HG03280 (cell line): ENCODE measurements around the gene PGP.

Experiments
- ATAC-seq: cut with Tn5 transposase; IDR thresholded peaks from one replicate; pipeline ENCODE4 v1.9.1; 2021; ENCODE audit warnings: mild to moderate bottlenecking, moderate library complexity; ENCODE audit not compliant: unreplicated experiment

Gene PGP

DNA sequence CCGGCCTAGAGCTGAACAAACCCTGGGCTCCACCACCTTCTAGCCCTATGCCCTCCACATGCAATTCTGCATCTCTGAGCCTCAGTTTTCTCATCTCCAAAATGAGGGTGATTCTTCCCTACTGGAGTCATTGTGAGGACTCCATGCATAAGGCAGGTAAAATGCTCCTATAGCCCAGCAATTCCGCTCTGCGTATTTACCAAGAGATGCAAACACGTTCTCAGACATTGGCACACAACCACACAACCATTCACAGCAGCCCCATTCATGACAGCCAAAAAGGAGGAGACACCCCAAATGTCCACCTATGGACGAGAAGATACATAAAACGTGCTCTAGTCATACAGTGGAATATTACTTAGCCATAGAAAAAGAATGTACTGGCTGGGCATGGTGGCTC, 14.3 kb downstream of the PGP start:
- ATAC-seq = no peak

GRCh38 chr16:2199621-2200139, 15.0 kb downstream of the PGP start:
- no peak for ATAC-seq

GRCh38 chr16:2199095-2199494, 15.5 kb downstream of the PGP start:
- no peak for ATAC-seq

DNA sequence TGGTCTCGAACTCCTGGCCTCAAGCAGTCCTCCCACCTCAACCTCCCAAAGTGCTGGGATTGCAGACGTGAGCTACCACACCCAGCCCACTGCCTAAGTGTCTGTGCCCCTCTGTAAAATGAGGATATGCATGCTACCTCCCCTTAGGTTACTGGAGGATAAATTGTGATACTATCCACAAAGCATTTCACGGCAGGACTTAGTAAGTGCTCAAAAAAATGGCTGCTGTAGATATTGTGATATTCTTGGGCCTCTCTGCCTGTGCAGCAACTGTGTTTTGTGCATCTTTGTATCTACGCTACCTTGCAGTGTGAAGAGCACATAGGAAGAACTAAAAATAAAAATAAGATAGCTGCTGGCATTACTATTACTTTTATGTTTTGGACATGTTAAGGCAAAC, 16.4 kb downstream of the PGP start:
- no peak for ATAC-seq

- no peak for ATAC-seq
Observed at GRCh38 chr16:2197765-2198164, 16.9 kb downstream of the PGP start.

DNA sequence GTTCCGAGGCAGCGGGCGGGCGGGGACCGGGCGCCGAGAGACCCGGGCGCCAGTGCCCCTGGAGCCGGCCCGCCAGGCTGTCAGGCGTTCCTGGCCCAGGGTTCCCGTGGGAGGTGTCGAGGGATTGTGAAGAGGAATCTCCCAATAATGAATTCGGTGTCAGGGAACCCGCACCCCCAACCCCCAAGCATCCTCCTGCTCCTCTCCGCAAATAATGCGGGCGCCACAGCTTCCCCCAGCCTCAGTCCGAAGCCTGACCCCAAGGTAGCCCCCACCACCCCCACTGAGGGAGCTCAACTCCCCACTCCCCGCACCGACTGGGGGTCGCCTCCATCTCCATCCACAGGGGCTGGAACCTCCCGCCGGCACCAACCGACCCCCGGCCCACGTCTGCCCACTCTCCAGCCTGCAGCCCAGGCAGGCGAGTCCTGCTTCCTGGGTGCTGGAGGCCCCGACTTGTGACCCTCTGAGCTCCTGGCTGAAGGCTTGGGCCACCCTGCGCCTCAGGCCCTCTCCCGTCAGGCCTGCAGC, 17.6 kb downstream of the PGP start:
- ATAC-seq = no peak

- no peak for ATAC-seq
Observed at GRCh38 chr16:2196162-2196980, 18.3 kb downstream of the PGP start, which contains the start of gene CASKIN1. Gene CASKIN1, minus strand, starts transcription at chr16:2196605. Its CDS starts 173 bp downstream, at chr16:2196432.

- no peak for ATAC-seq
Observed at GRCh38 chr16:2195322-2196161, 19.1 kb downstream of the PGP start.

DNA sequence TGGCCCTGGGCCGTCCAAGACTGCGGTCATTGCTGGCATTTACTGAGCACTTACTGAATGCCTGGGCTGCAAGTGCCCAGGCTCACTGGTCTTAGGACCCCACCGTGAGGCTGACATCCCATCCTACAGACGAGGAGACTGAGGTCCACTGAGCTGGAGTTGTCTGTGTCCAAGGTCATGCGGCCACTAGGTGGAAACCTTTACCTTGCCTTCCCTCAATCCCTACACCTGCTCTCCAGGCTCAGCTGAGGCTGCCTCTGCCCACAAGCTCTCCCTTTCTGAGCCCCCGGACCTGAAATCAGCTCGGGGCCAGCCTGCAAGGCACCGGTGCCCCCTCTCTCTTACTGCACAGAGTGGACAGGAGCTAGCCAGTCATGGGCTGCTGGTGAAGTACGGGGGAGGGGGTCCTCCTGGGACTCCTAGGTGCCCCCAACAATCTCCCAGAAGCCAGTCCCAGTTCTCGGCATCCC, 19.8 kb downstream of the PGP start:
- no peak for ATAC-seq

DNA sequence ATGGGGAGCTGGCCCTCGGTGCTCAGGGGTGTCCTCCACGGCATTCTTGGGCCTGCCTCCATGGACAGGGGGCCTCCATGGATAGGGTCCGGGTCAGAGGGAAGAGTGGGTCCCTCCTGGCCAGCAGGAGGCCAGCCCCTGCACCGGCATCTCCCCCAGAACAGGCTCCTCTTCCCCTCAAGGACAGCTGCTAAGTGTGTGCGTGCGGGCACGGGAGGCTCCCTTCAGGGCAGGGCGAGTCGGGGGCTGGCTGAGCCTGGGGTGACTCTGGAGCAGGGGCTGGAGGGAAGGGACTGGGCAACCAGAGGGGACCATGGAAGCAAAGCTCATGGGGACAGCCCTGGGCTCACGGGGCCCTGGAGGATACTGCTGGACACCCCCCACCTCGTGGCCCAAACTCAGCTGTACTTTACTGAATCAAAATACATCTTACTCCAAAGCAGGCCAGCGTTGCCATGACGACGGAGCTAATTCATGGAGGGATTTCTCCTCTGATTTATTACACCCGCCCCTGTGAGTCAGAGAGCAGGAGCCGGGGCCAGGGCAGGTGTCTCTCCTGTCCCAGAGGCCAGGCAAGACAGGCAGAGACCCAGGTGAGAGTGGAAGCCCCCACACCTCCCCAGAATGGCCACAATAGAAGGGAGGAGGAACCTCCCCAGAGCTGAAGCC, 20.3 kb downstream of the PGP start:
- ATAC-seq = no peak

DNA sequence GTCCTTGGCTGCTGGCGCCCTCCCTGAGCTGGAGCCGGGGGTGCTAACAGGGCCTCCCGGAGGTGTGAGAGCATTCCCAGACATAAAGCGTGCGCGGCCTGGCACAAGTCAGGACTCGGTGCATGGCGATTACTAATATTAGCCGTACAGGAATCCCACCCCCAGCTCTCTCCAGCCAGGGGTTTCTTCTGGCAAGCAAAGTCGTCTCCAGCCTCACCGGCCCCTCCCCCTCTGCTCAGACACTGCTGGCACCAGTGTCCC, 23.3 kb downstream of the PGP start:
- no peak for ATAC-seq

DNA sequence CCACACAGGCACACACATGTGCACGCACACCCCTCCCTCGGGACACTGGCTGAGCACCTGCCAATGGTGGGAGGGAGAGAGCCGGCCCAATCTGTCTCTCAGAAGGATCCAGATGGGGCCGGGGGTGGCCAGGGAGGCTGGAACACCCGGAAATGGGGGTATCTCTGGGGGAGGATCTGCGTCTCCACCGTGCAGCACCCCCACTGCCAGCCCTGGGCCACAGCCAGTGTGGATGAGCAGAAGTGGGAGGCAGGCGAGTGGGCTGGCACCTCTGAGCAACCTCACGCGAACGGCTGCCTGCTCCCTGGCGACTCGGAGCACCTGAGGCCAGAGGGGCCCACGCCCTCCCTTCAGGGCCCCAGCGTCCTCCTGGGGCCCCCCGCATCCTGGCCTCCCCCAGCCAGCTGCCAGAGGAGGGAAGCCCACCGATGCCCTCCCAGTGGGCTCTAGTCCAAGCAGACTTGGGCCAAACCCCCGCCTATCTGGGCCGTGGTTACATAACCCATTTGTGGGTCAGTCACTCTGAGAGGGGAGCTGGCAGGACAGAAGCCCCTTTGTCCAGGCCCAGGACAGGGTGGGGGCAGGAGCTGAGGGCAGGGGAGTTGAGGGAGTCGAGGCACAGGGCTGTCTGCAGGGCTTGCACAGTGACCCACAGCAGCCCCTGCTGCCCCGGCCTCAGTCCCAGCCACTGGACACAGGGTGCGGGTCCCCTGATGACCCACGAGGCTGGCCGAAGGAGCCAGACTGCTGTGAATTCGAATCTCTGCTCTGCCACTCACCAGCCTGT, 23.8 kb downstream of the PGP start:
- no peak for ATAC-seq

DNA sequence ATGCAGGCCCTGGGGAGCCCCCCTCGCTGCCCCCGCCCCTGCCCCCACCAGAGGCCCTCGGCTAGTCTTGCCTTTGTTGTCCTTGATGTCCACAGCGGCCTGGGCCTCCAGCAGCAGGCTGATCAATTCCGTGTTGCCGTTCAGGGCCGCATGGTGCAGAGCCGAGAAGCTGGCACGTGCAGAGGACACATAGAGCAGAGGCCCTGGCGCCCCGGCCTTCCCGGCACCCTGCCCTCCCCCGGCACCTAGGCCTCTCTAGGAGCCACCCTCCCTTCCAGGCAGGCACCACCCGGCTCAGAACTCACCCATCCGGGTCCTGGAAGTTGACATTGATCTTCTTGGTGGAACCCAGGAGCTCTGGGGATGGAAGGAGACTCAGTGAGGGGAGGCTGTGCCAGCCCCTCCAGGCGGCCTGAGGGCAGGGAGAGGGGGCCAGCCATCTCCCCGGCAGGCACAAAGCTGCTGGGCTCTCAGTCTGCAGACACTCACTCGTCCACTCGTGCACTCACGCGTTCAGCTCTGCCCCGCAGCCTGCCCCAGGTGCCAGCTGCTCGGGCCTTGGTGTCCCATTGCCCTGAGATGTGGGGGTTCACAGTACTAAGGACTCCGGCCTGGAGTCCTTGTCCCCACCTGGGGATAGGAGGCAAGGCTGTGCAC, 24.5 kb downstream of the PGP start:
- ATAC-seq = no peak

DNA sequence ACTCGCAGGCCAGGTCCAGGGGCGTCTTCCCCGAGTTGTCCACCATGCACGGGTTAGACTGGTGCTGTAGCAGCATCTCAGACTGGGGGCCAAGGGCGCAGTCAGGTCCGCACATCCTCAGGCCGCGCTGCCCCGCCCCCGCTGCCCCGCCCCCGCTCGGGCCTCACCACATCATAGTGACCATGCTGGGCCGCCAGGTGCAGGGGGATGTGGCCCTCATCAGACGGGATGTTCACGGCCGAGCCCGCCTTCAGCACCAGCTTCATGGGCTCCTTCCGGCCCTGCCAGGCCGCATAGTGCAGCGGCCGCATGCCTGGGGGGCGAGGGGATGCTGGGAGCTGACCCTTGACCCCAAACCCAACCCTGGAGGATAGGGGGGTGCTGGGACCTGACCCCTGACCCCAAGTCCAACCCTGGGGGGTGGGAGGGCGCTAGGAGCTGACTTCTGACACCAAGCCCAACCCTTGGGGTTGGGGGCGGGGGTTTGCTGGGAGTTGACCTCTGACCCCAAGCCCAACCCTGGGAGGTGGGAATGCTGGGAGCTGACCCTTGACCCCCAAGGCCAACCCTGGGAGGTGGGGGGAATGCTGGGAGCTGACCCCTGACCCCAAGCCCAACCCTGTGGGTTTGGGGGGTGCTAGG, 25.3 kb downstream of the PGP start:
- no peak for ATAC-seq

DNA sequence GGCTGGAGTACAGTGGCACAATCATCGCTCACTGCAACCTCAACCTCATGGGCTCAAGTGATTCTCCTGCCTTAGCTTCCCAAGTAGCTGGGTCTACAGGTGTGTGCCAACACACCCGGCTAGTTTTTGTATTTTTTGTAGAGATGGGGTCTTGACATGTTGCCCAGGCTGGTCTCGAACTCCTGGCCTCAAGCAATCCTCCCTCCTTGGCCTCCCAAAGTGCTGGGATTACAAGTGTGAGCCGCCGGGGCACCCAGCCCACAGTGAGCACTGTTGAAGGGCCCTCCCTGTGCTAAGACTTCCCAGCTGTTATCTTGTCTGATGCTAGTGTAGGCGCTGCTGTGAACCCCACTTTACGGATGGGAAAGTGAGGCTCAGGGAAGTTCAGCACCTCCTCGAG, 26.2 kb downstream of the PGP start:
- no peak for ATAC-seq

DNA sequence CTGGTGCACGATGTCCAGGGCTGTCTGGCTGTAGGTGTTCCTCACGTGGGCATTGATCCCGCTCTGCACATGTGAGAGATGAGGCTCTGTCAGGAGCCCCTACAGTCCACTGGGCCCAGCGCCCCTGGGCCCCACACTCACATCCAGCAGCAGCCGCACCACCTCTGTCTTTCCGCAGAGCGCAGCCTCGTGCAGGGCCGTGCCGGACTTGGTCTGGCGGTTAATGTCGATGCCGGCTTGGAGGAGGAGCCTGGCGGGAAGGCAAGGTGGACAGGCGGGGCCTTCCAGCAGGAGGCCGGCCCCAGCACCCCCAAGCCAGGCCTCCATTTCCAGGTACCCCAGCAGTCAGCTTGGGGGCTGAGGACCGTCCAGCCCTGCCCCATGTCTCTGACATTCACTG, 27.4 kb downstream of the PGP start:
- no peak for ATAC-seq

DNA sequence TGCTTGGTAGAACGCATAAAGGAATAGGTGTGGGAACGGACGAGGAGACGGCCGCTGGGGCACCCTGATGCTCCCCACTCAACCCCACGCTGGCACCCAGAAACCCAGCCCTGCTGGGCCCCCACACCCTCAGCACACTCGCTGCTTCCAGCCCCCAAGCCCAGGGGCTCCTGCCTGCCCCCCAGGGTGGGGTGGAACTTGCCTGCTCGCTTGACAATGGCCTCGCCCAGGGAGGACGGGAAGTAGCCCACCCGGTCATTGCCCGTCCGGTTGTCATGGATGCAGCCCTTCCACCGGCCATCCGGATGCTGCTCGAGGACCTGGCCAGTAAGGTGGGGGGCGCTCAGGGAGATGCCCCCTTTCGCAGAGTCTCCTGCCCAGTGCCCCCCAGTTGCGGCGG, 28.1 kb downstream of the PGP start:
- no peak for ATAC-seq

GRCh38 chr16:2186064-2186463, 28.6 kb downstream of the PGP start:
- ATAC-seq = no peak

DNA sequence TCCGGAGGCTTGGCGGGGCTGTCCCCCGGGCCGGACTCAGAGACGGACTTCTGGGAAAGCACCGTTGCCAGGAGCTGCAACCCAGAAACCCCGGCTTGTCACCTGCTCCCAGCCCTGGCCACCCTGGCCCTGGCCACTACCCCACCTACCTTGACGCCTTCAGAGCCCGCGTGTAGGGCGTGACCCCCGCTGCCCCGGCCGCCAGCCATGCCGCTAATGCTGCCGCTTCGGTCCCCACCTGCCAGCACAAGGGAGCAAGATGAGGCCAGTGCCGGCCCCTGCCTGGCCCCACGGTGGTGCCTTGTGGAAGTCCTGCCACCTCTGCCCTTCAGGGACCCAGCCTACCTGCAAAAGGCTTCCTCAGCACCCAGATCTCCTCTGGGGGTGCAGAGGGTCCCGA, 29.7 kb downstream of the PGP start:
- no peak for ATAC-seq
